GM21717 (cell line): ENCODE data around the gene ERFE.

Source experiments
- ATAC-seq: cut with Tn5 transposase; IDR thresholded peaks from one replicate; pipeline ENCODE4 v1.9.1; 2021; ENCODE audit warnings: mild to moderate bottlenecking, moderate library complexity; ENCODE audit not compliant: unreplicated experiment

ERFE gene

GRCh38 chr2:238202326-238203093 lies 43.7 kb downstream of the ERFE start:
- no peak for ATAC-seq

- ATAC-seq: peak; percentile 92
Observed at GRCh38 chr2:238203094-238203972, 44.6 kb downstream of the ERFE start, which contains the start of gene ILKAP. Gene ILKAP (minus strand): TSS chr2:238203695. CDS start chr2:238203553, 142 bp downstream.

GRCh38 chr2:238203973-238204683 lies 45.4 kb downstream of the ERFE start:
- ATAC-seq: no peak

GRCh38 chr2:238207006-238207405 lies 48.2 kb downstream of the ERFE start:
- ATAC-seq: no peak

GRCh38 chr2:238216651-238217184 lies 57.9 kb downstream of the ERFE start:
- no peak for ATAC-seq
